ENCODE data around the gene B9D1.

The B9D1 gene

GRCh38 chr17:19332371-19333131 lies 30.0 kb downstream of the B9D1 start:
- DNase-seq (ENCODE audit: extremely low spot score): no peak
- ChIA-PET CTCF (no interaction called here), POLR2A (no interaction called here)
- TF ChIP-seq BHLHE40 (IDR thresholded peaks at IDR 0.05; ENCODE audit: borderline replicate concordance) (no peak), SUZ12 (IDR thresholded peaks at IDR 0.05) (no peak), FOXK2 (IDR thresholded peaks at IDR 0.05) (no peak), CTBP1 (IDR thresholded peaks at IDR 0.05; ENCODE audit: borderline replicate concordance) (no peak), ELF4 (IDR thresholded peaks at IDR 0.05) (no peak), FOXM1 (IDR thresholded peaks at IDR 0.05; ENCODE audit: borderline replicate concordance) (no peak), LEF1 (IDR thresholded peaks at IDR 0.05; ENCODE audit: borderline replicate concordance) (no peak), ARNT (IDR thresholded peaks at IDR 0.05) (no peak), ZNF384 (IDR thresholded peaks at IDR 0.05) (no peak)
- TF ChIP-seq, protein P1, sequence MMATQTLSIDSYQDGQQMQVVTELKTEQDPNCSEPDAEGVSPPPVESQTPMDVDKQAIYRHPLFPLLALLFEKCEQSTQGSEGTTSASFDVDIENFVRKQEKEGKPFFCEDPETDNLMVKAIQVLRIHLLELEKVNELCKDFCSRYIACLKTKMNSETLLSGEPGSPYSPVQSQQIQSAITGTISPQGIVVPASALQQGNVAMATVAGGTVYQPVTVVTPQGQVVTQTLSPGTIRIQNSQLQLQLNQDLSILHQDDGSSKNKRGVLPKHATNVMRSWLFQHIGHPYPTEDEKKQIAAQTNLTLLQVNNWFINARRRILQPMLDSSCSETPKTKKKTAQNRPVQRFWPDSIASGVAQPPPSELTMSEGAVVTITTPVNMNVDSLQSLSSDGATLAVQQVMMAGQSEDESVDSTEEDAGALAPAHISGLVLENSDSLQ (IDR thresholded peaks at IDR 0.05): no peak

- TF ChIP-seq, protein P1 (IDR thresholded peaks at IDR 0.05): no peak
- TF ChIP-seq FOXK2 (IDR thresholded peaks at IDR 0.05) (no peak), NFRKB (IDR thresholded peaks at IDR 0.05) (no peak), SP1 (IDR thresholded peaks at IDR 0.05) (no peak), SUZ12 (IDR thresholded peaks at IDR 0.05) (no peak), ARNT (IDR thresholded peaks at IDR 0.05) (no peak), ZNF384 (IDR thresholded peaks at IDR 0.05) (no peak)
- POLR2A ChIA-PET: no interaction called here
- DNase-seq (ENCODE audit: extremely low spot score): no peak
- CTCF ChIA-PET: interaction anchor here (0.6 kb wide), 2 partner anchors 10 to 14 kb away, joined by 3 to 4 read pairs; no protein-coding TSS in a partner anchor
Measured at GRCh38 chr17:19331543-19332245, 30.8 kb downstream of the B9D1 start.

DNA sequence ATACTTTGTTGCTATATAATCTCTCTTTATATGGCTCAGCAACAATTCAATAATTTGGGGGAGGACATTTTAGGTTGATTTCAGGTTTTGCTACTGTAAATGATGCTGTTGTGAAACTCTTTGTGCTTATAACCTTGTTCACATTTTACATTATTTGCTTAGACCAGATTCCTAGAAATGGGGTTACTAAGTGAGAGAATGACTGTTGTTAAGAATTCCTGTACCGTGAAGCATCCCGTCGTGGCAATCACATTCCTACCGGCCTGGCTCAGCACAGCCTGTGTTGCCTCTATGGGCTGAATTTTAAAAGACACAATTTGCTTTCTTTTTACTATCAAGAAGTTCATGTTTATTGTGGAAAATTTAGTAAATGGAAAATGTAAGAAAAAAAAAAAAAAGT lies 31.4 kb downstream of the B9D1 start:
- no peak for TF ChIP-seq CTBP1 (IDR thresholded peaks at IDR 0.05; ENCODE audit: borderline replicate concordance)
- ChIA-PET CTCF (interaction anchor here (0.6 kb wide), 2 partner anchors 10 to 13 kb away, joined by 3 to 4 read pairs; no protein-coding TSS in a partner anchor), POLR2A (no interaction called here)
- DNase-seq (ENCODE audit: extremely low spot score): no peak

- TF ChIP-seq SUZ12 (IDR thresholded peaks at IDR 0.05) (no peak), L3MBTL2 (conservative IDR thresholded peaks at IDR 0.05) (no peak), FOXK2 (IDR thresholded peaks at IDR 0.05) (no peak), ARNT (IDR thresholded peaks at IDR 0.05) (no peak), SP1 (IDR thresholded peaks at IDR 0.05) (no peak), CTBP1 (IDR thresholded peaks at IDR 0.05; ENCODE audit: borderline replicate concordance) (no peak), TARDBP (IDR thresholded peaks at IDR 0.05) (no peak), LEF1 (IDR thresholded peaks at IDR 0.05; ENCODE audit: borderline replicate concordance) (no peak), NFRKB (IDR thresholded peaks at IDR 0.05) (no peak), HDGF (IDR thresholded peaks at IDR 0.05; ENCODE audit: borderline replicate concordance) (no peak), BHLHE40 (IDR thresholded peaks at IDR 0.05; ENCODE audit: borderline replicate concordance) (no peak), ELF4 (IDR thresholded peaks at IDR 0.05) (no peak), FOXM1 (IDR thresholded peaks at IDR 0.05; ENCODE audit: borderline replicate concordance) (no peak)
- TF ChIP-seq, protein P1 (IDR thresholded peaks at IDR 0.05): no peak
- DNase-seq (ENCODE audit: extremely low spot score): no peak
- CTCF ChIA-PET: interaction anchor here (2.3 kb wide), 1 partner anchor 8 kb away, joined by 8 read pairs; no protein-coding TSS in a partner anchor
- POLR2A ChIA-PET: no interaction called here
Measured at GRCh38 chr17:19330271-19330670, 32.3 kb downstream of the B9D1 start.

DNA sequence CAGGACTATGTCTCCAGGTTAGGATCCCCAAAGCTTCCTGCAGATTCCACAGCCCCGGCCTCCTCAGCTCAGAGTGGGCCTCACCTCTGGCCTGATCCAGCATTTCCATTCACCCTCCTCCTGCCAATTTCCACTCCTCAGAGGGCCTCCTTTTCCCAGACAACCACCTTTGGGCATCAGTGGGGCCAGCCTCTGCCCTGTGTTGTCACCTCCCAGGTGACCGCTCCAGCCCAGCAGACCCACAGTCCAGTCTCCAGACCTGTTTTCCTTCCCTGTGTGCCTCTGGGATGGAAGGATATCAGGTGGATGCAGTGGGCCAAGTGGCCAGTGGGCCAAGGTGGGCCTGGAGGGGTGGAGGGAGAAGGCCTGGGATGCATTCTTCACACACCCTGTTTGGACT lies 32.7 kb downstream of the B9D1 start:
- TF ChIP-seq, protein P1 (IDR thresholded peaks at IDR 0.05): no peak
- no peak for TF ChIP-seq SP1 (IDR thresholded peaks at IDR 0.05)
- no peak for TF ChIP-seq L3MBTL2 (conservative IDR thresholded peaks at IDR 0.05)
- no peak for TF ChIP-seq SUZ12 (IDR thresholded peaks at IDR 0.05)
- CTCF ChIA-PET: interaction anchor here (2.3 kb wide), 1 partner anchor 9 kb away, joined by 8 read pairs; no protein-coding TSS in a partner anchor
- POLR2A ChIA-PET: interaction anchor here (1.0 kb wide), 1 partner anchor 11 kb away, joined by 3 read pairs; no protein-coding TSS in a partner anchor

GRCh38 chr17:19329136-19329535 lies 33.4 kb downstream of the B9D1 start:
- ChIA-PET CTCF (interaction anchor here (2.3 kb wide), 1 partner anchor 10 kb away, joined by 8 read pairs; no protein-coding TSS in a partner anchor), POLR2A (interaction anchor here (1.0 kb wide), 1 partner anchor 11 kb away, joined by 3 read pairs; no protein-coding TSS in a partner anchor)
- TF ChIP-seq L3MBTL2 (conservative IDR thresholded peaks at IDR 0.05) (no peak), FOXK2 (IDR thresholded peaks at IDR 0.05) (no peak), CTBP1 (IDR thresholded peaks at IDR 0.05; ENCODE audit: borderline replicate concordance) (no peak), FOXM1 (IDR thresholded peaks at IDR 0.05; ENCODE audit: borderline replicate concordance) (no peak), SUZ12 (IDR thresholded peaks at IDR 0.05) (no peak), ELF4 (IDR thresholded peaks at IDR 0.05) (no peak), HDGF (IDR thresholded peaks at IDR 0.05; ENCODE audit: borderline replicate concordance) (no peak), NFRKB (IDR thresholded peaks at IDR 0.05) (no peak), ZNF384 (IDR thresholded peaks at IDR 0.05) (no peak), TARDBP (IDR thresholded peaks at IDR 0.05) (no peak)
- TF ChIP-seq, protein P1 (IDR thresholded peaks at IDR 0.05): no peak
- no peak for DNase-seq (ENCODE audit: extremely low spot score)

More for the DNA sequence above, 32.7 kb downstream of the B9D1 start:
- DNase-seq (ENCODE audit: extremely low spot score): no peak
